MG63 (cell line): Measurements from ENCODE around the gene BHLHE23. TPM values are rescaled to one million over a fixed set of nuclear protein-coding genes. Genes with fewer than 3 reads are reported as not detected.
"Not testable (repeated sequence)": the region's sequence is repeated elsewhere in the genome, so short reads cannot be mapped to it uniquely, and the experiment has no call there.

Source experiments
- DNase-seq: peaks from one replicate; pipeline ENCODE4 v3.0.0-alpha.2; 2020
- H3K27me3 ChIP-seq: fragments of 250-450 bp; sonication (Bioruptor Pico); 2 replicates; pipeline ENCODE4 v1.5.1; 2020; ENCODE audit warnings: mild to moderate bottlenecking, moderate library complexity
- H3K36me3 ChIP-seq: fragments of 250-450 bp; sonication (Bioruptor Pico); 2 replicates; pipeline ENCODE4 v1.5.1; 2020; ENCODE audit warnings: mild to moderate bottlenecking, moderate library complexity
- H3K4me3 ChIP-seq: fragments of 250-450 bp; sonication (Bioruptor Pico); 2 replicates; pipeline ENCODE4 v1.5.1; 2020; ENCODE audit warnings: mild to moderate bottlenecking, moderate library complexity
- H3K9me3 ChIP-seq: fragments of 250-450 bp; sonication (Bioruptor Pico); 2 replicates; pipeline ENCODE4 v1.5.1; 2020; ENCODE audit warnings: mild to moderate bottlenecking, moderate library complexity
- total RNA-seq: library from RNA; depleted of rRNA; stranded (reverse); fragments of >200 nt; shearing (Covaris generic); gene quantifications from 2 replicates; pipeline ENCODE4 v1.2.3, GENCODE V29; 2014; ENCODE audit warnings: low replicate concordance

The BHLHE23 gene
- total RNA-seq, 1 experiment from 2014 or later, result not detected

- Histone ChIP-seq H3K27me3 (peaks cover 50% of the 10 kb centered on the region), H3K36me3 (no peaks in the 10 kb centered on the region), H3K4me3 (no peak overlapping the region), H3K9me3 (no peaks in the 10 kb centered on the region)
- no peak for DNase-seq
These were observed 39.2 kb upstream of the BHLHE23 start for GRCh38 chr20:63045991-63046390.

DNA sequence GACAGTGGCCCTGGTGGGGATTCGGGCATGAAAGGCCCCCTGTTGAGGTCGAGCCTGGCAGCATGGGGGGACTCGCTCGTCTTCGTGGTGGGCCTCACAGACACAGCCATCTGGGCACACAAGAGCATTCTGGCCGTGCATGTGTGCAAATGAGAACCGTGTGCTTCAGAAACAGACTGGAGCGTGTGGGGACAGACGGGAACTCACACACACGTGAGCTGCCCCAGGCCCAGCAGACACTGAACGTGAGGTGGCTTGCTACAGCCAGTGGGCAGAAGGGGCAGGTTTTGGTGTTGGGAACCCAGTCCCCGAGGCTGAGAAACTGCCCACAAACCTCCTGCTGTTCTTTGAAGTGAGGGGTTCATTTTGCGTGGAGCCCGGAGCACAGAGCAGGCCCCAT, 38.6 kb upstream of the BHLHE23 start:
- H3K9me3 ChIP-seq, result no peaks in the 10 kb centered on the region
- no peaks in the 10 kb centered on the region for H3K36me3 ChIP-seq
- peaks cover 55% of the 10 kb centered on the region for H3K27me3 ChIP-seq
- no peak for DNase-seq
- no peak overlapping the region for H3K4me3 ChIP-seq

GRCh38 chr20:63044605-63045004, 37.8 kb upstream of the BHLHE23 start:
- Histone ChIP-seq H3K9me3 (no peaks in the 10 kb centered on the region), H3K36me3 (no peaks in the 10 kb centered on the region), H3K4me3 (no peak overlapping the region), H3K27me3 (peaks cover 63% of the 10 kb centered on the region)
- no peak for DNase-seq

GRCh38 chr20:63044204-63044600, 37.4 kb upstream of the BHLHE23 start:
- no peak for DNase-seq
- peaks cover 65% of the 10 kb centered on the region for H3K27me3 ChIP-seq
- H3K36me3 ChIP-seq, result no peaks in the 10 kb centered on the region
- no peak overlapping the region for H3K4me3 ChIP-seq
- no peaks in the 10 kb centered on the region for H3K9me3 ChIP-seq

DNA sequence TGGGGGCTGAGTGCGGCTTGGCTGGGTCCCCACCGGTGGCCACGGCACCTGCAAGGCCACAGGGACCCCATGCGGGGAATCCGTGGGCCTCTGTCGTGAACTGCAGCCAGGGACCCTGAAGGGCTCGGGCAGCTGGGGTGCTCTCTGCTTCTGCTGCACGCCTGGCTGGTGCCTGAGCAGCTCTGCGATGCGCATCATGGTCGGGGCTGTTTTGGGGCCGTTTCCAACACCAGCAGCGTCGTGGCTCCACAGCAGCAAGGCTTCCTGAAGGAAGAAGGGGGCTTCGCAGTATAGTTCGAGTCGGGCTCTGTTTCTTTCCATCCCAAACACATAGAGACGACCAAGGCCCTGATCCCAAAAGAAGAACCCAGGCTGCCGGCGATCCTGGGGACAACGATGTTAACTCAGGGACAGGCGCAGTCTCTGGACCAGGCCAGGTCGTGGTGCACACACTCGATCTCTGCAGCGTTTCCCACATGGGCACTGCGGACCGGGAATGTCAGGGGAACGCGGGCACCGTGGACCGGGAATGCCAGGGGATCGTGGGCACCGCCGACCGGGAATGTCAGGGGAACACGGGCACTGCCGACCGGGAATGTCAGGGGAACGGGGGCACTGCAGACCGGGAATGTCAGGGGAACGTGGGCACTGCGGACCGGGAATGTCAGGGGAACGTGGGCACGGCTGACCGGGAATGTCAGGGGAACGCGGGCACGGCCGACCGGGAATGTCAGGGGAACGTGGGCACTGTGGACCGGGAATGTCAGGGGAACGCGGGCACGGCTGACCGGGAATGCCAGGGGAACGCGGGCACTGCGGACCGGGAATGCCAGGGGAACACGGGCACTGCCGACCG, 36.8 kb upstream of the BHLHE23 start:
- DNase-seq, result no peak
- H3K27me3 ChIP-seq, result peaks cover 69% of the 10 kb centered on the region
- H3K36me3 ChIP-seq, result no peaks in the 10 kb centered on the region
- no peaks in the 10 kb centered on the region for H3K9me3 ChIP-seq
- H3K4me3 ChIP-seq, result no peak overlapping the region

DNA sequence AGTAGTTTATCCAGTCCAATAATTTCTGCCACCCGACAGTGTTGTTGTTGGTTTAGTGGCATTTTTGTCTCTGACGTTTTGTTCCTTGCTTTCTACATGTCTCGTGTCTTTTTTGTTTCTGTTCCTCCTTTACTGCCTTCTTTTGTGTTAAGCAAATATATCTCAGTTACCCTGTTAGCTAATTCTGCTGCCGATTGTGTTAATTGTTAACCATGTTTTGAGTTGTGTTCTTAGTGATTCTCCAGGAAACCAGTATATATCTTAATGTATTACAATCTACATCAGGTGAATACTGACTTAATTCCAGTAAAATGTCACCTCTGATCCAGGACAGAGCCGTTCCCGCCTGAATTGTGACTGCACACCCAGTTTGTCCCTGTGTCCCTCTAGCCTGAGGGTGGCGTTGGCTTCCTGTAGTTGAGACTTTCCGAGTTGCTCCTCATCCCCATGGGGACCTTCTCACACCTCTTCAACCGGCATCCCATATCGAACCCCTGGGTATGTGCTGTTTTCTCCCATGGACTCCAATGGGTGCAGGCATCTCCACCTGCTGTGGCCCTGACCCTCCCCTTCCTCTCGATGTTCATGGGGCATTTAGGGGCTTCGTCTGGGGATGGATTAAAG, 35.8 kb upstream of the BHLHE23 start:
- H3K4me3 ChIP-seq, result no peak overlapping the region
- no peaks in the 10 kb centered on the region for H3K9me3 ChIP-seq
- peaks cover 79% of the 10 kb centered on the region for H3K27me3 ChIP-seq
- DNase-seq, result no peak
- no peaks in the 10 kb centered on the region for H3K36me3 ChIP-seq

- DNase-seq, result no peak
- H3K27me3 ChIP-seq, result peaks cover 84% of the 10 kb centered on the region
- H3K4me3 ChIP-seq, result no peak overlapping the region
- no peaks in the 10 kb centered on the region for H3K36me3 ChIP-seq
- H3K9me3 ChIP-seq, result no peaks in the 10 kb centered on the region
These were observed 35.0 kb upstream of the BHLHE23 start for GRCh38 chr20:63041776-63042175.

DNA sequence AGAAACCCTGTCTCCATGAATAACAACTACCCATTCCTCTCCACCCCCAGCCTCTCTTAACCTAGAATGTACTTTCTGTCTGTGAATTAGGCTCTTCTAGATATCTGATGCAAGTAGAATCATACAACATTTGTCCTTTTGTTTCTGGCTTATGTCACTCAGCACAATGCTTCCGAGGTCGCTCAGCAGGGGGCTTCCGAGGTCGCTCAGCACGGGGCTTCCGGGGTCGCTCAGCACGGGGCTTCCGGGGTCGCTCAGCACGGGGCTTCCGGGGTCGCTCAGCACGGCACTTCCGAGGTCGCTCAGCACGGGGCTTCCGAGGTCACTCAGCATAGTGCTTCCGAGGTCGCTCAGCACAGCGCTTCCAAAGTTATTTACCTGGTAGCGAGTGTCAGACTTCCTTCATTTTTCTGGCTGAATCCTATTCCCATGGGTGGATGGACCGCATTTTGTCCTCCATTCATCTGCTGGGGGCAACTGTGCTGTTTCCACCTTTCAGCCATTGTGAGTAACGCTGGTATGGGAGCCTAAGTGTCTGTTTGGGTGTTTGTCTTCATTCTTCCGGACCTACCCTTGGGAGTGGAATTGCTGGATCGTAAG, 31.0 kb upstream of the BHLHE23 start:
- Histone ChIP-seq H3K27me3 (peaks cover 82% of the 10 kb centered on the region), H3K36me3 (no peaks in the 10 kb centered on the region), H3K4me3 (no peak overlapping the region), H3K9me3 (no peaks in the 10 kb centered on the region)
- DNase-seq, result no peak

DNA sequence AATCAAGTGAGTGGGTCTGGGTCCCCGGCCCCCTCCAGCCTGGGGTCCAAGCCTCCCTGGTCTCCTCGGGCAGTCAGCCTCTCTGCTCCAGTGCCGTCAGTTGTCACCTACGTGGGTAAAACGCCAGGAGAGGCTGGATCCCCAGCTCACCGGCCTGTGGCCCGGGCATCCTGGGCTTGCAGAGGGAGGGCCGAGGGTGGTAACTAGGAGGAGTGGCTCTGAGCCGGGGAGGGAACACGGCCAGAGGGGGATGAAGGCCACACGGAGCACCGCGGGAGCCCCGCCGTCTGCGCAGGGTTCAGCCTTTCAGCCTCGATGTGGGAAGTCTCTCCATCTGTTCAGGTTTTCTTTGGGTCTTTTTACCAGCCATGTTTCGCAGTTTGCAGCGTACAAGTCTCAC, 29.5 kb upstream of the BHLHE23 start:
- Histone ChIP-seq H3K27me3 (peaks cover 82% of the 10 kb centered on the region), H3K9me3 (no peaks in the 10 kb centered on the region), H3K4me3 (no peak overlapping the region), H3K36me3 (no peaks in the 10 kb centered on the region)
- no peak for DNase-seq

- no peak overlapping the region for H3K4me3 ChIP-seq
- H3K36me3 ChIP-seq, result no peaks in the 10 kb centered on the region
- no peaks in the 10 kb centered on the region for H3K9me3 ChIP-seq
- H3K27me3 ChIP-seq, result peaks cover 80% of the 10 kb centered on the region
- DNase-seq, result no peak
These were observed 28.9 kb upstream of the BHLHE23 start for GRCh38 chr20:63035603-63036185.

DNA sequence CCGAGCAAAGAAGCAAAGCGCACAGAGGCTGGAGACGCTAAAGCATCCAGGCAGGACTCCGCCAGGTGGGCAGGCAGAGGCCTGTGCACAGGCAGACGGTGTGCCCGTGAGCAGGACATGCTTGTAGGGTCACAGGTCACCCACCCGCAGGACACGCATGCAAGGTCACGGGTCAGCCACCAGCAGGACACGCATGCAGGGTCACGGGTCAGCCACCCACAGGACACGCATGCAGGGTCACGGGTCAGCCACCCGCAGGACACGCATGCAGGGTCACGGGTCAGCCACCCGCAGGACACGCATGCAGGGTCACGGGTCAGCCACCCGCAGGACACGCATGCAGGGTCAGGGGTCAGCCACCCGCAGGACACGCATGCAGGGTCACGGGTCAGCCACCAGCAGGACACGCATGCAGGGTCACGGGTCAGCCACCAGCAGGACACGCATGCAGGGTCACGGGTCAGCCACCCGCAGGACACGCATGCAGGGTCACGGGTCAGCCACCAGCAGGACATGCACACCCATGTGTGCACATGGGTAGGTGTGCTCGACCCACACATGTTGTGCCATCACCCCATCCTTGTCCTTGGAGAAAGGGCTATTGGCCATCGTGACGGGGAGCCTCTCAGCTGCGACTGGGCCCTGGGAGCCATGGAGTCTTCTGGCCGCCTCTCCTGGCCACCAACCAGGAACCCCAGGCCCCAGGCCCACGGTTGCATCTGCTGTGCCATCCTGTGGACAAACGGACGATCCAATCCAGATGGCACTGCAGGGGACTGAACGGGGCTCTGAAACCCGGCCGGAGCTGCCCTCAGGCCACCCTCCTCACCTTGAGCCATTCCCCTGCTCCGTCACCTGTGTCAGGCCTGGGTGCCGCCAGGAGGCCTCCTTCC, 28.2 kb upstream of the BHLHE23 start:
- H3K4me3 ChIP-seq, DNase-seq, H3K36me3 ChIP-seq, H3K9me3 ChIP-seq: not testable (repeated sequence)
- peaks cover 79% of the 10 kb centered on the region for H3K27me3 ChIP-seq

- Histone ChIP-seq H3K4me3 (no peak overlapping the region), H3K36me3 (no peaks in the 10 kb centered on the region), H3K9me3 (no peaks in the 10 kb centered on the region), H3K27me3 (peaks cover 70% of the 10 kb centered on the region)
- no peak for DNase-seq
These were observed 27.3 kb upstream of the BHLHE23 start for GRCh38 chr20:63033794-63034709.

GRCh38 chr20:63032861-63033793, 26.4 kb upstream of the BHLHE23 start:
- Histone ChIP-seq H3K4me3 (no peak overlapping the region), H3K27me3 (peaks cover 62% of the 10 kb centered on the region), H3K9me3 (no peaks in the 10 kb centered on the region), H3K36me3 (no peaks in the 10 kb centered on the region)
- DNase-seq, result no peak

DNA sequence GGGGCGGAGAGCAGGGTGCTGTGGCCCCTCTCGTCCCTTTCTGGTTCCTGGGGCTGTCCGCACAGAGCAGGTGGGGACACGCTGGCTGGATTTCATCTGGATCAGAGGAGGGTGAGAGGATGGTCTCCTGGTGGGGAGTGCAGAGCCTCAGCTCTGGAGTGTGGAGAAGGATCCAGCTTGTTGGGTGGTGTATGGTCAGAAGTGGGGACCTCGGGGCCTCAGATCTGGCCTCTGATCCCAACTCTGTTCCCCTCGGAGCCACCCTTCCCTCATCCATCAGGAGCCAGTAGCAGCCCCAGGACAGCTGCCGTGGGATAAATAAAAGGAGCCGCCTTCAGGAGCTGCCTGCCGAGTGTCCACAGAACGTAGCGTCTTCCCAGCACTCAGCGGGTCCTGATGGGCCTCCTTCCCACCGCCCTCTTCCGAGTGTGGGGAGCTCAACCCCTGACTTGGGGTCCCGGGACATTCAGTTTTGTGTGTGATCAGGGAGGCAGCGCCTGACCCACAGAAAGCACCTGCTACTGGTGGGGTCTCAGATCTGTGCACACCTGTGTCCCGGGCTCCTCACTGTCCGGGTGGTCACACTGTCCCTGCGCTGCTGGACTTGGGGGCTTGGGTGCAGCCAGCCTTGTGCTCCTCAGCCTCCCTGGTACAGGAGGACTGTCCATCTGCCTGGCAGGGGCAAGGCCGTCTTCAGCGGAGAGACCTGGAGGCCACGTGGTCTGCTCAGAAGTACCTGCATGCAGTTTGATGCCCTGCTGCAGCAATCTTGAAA, 25.4 kb upstream of the BHLHE23 start:
- no peaks in the 10 kb centered on the region for H3K9me3 ChIP-seq
- no peaks in the 10 kb centered on the region for H3K36me3 ChIP-seq
- peaks cover 53% of the 10 kb centered on the region for H3K27me3 ChIP-seq
- DNase-seq, result no peak
- H3K4me3 ChIP-seq, result no peak overlapping the region
